GM04504 (cell line): ENCODE data around the gene FAH.

Experiments
- DNase-seq: peaks from one replicate; pipeline ENCODE4 v3.0.0-alpha.2; 2012; ENCODE audit warnings: low read depth

Gene FAH

GRCh38 chr15:80174017-80174746 lies 21.4 kb downstream of the FAH start:
- peak; percentile 72 for DNase-seq

DNA sequence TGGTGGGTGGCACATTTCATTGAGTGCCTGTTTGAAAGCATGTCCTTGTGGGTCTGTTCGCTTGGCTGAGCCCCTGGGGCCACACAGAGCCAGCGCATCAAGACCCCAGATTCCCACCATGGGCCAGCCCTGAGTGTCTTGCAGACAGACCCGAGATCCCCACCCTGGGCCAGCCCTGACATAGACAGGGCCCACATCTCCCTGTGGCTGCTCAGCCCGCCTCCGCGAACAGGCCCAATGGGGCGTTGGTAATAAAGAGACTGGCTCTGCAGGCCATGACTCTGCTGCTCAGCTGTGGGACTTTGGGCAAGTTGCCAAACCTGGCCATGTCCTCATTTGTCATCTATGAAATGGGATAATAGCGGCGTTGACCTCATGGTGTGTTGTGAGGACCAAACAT lies 22.6 kb downstream of the FAH start:
- DNase-seq, result no peak

- no peak for DNase-seq
Observed at GRCh38 chr15:80176443-80176842, 23.6 kb downstream of the FAH start.

- no peak for DNase-seq
Observed at GRCh38 chr15:80177156-80177555, 24.4 kb downstream of the FAH start.

- peak; percentile 71 for DNase-seq
Observed at GRCh38 chr15:80179025-80179759, 26.4 kb downstream of the FAH start.

DNA sequence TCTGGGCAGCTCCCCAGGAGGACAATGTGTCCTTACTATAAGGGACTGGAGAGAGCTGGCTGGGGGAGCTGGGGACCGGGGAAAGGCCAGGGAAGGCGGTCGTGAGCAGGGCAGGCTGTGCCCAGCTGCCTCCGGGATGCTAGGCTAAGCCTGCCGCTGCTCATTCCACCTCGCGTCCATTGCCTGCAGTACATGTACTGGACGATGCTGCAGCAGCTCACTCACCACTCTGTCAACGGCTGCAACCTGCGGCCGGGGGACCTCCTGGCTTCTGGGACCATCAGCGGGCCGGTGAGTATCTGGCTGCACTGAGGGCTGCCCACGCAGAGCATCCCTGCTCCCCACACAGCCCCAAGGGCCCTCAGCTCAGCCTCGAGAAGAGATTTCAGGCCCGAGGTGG lies 27.1 kb downstream of the FAH start:
- DNase-seq, result no peak

GRCh38 chr15:80180468-80180867 lies 27.7 kb downstream of the FAH start:
- DNase-seq, result no peak

DNA sequence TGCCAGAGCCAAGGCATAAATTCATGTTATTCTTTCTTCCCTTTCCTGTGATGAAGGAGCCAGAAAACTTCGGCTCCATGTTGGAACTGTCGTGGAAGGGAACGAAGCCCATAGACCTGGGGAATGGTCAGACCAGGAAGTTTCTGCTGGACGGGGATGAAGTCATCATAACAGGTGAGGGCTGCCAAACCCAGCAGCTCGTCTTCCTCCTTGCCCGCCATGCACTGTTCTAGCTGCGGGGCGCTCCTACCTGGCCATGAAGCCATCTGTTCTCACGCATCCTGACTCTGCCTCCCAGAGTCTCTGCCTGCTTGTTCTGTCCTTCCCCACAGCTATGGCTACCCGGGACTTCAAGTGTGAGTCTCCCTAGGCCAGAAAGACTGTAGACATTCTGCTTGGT lies 28.2 kb downstream of the FAH start:
- DNase-seq, result no peak

DNA sequence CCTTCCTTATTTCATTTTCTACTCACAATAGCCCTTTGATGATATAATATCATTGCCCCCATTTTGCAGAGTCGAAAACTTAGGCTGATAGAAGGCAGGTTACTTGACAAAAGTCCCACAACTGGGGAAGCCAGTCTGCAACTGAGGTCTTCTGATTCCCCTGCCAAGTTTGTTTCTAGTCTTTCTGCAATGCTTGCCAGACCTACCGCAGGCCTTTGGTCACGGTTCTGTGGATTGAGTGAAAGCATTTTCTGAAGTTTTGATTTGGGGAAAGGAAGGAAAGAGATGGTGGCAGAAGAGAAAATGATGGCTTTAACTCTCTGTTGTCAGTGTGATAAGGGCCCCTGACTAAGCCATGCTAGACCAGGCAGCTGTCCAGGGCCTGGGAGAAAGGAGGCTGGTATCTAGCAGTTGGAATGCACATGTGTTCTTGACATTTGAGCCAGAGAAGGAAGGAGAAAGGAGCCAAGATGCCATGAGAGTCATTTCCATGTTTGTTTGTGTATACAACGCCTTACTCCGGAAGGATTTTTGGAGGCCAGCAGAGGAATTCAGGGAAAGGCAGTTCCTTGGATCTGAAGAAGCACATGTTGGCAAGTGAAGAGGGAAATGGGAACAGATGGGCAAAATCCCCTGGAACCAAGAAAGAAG lies 29.9 kb downstream of the FAH start:
- peak; percentile 60 for DNase-seq

GRCh38 chr15:80183306-80183705 lies 30.5 kb downstream of the FAH start:
- no peak for DNase-seq

GRCh38 chr15:80183886-80184285 lies 31.1 kb downstream of the FAH start:
- no peak for DNase-seq

- no peak for DNase-seq
Observed at GRCh38 chr15:80184554-80184953, 31.8 kb downstream of the FAH start.

DNA sequence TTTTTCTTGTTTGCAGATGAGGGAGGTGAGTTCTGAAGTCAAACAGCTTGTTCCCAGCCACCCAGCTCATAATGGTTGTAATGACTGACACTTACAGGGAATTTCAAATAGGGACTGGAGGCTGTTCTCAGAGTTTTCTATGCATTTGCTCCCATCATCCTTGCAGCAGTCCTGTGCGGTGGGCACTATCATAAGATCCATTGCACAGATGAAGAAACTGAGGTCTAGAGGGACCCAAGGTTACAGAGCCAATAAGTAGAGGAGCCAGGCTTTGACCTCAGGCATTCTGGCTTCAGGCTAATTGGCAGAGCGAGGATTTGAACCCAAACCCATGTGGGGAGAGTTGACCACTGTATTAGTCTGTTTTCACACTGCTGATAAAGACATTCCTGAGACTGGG lies 32.4 kb downstream of the FAH start:
- no peak for DNase-seq

- DNase-seq, result no peak
Observed at GRCh38 chr15:80186066-80186465, 33.3 kb downstream of the FAH start.

DNA sequence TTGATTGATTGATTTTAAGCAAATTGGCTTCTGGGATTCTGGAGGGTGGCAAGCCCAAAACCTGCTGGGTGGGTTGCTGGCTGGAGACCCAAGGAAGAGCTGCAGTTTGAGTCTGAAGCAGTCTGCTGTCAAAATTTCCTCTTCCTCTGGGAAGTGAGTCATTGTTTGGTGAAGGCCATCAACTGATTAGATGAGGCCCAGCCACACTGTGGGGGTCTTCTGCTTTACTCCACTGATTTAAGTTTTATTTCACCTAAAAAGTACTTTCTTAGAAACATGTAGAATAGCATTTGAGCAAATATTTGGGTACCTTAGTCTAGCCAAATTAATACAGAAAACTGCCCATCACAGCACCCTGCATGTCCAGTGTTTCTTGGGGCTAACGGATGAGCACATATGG lies 33.8 kb downstream of the FAH start:
- DNase-seq, result no peak

GRCh38 chr15:80188251-80188650 lies 35.5 kb downstream of the FAH start:
- no peak for DNase-seq

DNA sequence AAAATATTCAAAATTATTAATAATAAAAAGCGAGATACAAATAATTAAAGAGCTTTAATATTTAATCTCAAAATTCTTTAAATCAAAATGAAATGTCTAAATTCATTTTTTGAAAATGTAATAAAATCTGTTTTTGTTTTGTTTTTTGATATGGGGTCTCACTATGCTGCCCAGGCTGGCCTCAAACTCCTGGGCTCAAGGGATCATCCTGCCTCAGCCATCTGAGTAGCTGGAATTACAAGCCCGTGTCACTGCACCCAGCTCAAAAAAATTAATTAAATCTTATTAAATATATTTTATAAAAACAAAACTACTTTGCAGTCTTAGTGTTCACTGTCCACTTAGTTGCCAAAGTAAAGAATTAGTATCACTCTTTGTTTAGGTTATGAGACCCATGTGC lies 38.4 kb downstream of the FAH start:
- DNase-seq, result no peak

- DNase-seq, result no peak
Observed at GRCh38 chr15:80191897-80192595, 39.2 kb downstream of the FAH start.

DNA sequence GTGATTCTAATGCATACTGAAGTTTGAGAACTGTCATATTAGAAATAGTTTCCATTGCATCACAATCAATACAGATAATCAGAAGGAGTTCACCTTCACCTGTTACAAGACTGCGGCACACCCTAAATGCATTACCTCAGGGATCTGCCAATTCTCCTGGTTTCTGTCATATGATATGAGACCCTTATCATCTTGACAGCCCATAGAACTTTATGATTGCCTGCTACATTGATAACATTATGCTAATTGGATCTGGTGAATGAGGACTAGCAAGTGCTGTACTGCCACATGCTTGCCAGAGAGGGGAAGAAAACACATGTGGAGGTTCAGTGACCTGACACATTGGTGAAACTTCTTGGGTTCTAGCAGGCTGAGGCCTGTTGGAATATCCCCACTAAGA lies 41.4 kb downstream of the FAH start:
- DNase-seq, result no peak

GRCh38 chr15:80194914-80195313 lies 42.1 kb downstream of the FAH start:
- DNase-seq, result no peak

GRCh38 chr15:80199366-80199765 lies 46.6 kb downstream of the FAH start:
- DNase-seq, result no peak

DNA sequence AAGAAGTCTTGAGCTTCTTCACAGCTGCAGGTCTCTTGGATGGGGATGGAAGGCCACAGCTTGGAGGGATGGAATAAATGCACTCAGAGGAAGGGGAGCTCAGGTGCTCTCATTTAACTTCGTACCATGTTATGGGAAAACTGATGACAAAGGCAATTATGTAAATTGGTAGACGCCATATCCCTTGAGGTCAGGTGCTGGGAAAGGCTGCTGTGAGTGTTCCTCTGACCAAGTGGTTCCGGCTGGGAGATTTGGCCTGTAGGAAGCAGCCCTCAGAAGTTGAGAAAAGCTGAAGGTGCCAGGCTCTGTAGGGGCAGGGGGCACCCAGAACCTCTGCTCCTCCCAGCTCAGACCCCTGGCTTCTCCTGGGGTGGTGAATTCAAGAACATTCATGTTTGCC lies 47.1 kb downstream of the FAH start:
- DNase-seq, result no peak
